HepG2 (cell line): ENCODE data around the gene LRP1B.

Experiments
- JARID2 ChIP-seq: sonication (generic); formaldehyde crosslinking; IDR thresholded peaks from 2 replicates; pipeline ENCODE4 v1.8.1; 2023; ENCODE audit warnings: missing genetic modification reagents, inconsistent platforms; ENCODE audit not compliant: insufficient replicate concordance
- RAD21 ChIP-seq: fragments of 450-650 bp; formaldehyde crosslinking; IDR thresholded peaks from 2 replicates; pipeline ENCODE4 v1.5.0; 2020; ENCODE audit warnings: mild to moderate bottlenecking
- TEAD2 ChIP-seq: sonication (generic); formaldehyde crosslinking; IDR thresholded peaks from 2 replicates; pipeline ENCODE4 v1.9.0; 2021; ENCODE audit warnings: missing genetic modification reagents
- ZBTB21 ChIP-seq: sonication (generic); formaldehyde crosslinking; IDR thresholded peaks from 2 replicates; pipeline ENCODE4 v1.4.0; 2020; ENCODE audit warnings: missing genetic modification reagents
- TF ChIP-seq, protein P1 (sequence below): sonication (generic); formaldehyde crosslinking; IDR thresholded peaks from 2 replicates; pipeline ENCODE4 v1.4.0; 2020; ENCODE audit warnings: mild to moderate bottlenecking, missing genetic modification reagents, borderline replicate concordance

DNA sequence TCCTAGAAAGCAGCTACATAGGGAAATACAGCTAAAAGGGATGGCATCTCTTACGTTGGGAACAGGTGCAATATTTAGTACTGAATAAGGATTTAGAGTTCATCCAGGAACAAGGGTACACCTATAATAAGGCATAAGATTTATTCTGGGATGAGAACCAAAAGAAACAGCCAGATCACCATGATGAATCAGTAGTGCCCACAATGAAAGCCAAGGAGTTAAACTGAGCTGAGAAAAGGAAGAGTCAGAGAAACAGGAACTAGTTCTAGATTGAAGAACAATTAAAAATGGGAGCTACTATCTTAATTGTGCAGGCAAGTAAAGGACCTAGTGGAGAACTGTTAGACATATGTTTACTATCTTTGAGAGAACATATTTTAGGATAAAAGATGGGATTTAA is 692.3 kb downstream of the LRP1B start:
- TF ChIP-seq ZBTB21 (CRISPR knock-in tag): no peak
- TF ChIP-seq, protein P1, sequence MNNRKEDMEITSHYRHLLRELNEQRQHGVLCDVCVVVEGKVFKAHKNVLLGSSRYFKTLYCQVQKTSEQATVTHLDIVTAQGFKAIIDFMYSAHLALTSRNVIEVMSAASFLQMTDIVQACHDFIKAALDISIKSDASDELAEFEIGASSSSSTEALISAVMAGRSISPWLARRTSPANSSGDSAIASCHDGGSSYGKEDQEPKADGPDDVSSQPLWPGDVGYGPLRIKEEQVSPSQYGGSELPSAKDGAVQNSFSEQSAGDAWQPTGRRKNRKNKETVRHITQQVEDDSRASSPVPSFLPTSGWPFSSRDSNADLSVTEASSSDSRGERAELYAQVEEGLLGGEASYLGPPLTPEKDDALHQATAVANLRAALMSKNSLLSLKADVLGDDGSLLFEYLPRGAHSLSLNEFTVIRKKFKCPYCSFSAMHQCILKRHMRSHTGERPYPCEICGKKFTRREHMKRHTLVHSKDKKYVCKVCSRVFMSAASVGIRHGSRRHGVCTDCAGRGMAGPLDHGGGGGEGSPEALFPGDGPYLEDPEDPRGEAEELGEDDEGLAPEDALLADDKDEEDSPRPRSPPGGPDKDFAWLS (CRISPR knock-in tag): no peak
- TF ChIP-seq TEAD2 (CRISPR knock-in tag): no peak
- TF ChIP-seq JARID2 (CRISPR knock-in tag): no peak
- TF ChIP-seq RAD21 (CRISPR knock-in tag): no peak
